Measurements from ENCODE around the gene SLC6A13.

GRCh38 chr12:263574-263973 is 938 bp upstream of the SLC6A13 start:
- no peak for TF ChIP-seq POLR2A (IDR thresholded peaks at IDR 0.05; ENCODE audit: low read depth, low read length)
- no peak for TF ChIP-seq CTCF (IDR thresholded peaks at IDR 0.05; ENCODE audit: extremely low read depth in 1 of 2, insufficient read depth in 1 of 2, low read depth in 1 of 2, low read length in 2 of 2)
- no peak for TF ChIP-seq POLR2AphosphoS5 (IDR thresholded peaks at IDR 0.05; ENCODE audit: insufficient read depth, low read depth, low read length)
- TF ChIP-seq EZH2 (IDR thresholded peaks at IDR 0.05; ENCODE audit: borderline replicate concordance, low read depth, low read length, severe bottlenecking), result no peak
- TF ChIP-seq GATA2 (IDR thresholded peaks at IDR 0.05; ENCODE audit: insufficient read depth, insufficient read length, low read depth, low read length), result no peak
- TF ChIP-seq JUN (IDR thresholded peaks at IDR 0.05; ENCODE audit: borderline replicate concordance, insufficient read depth, insufficient read length, low read depth), result no peak

Measured in endothelial cell of umbilical vein (primary cell).